Measurements from ENCODE around the gene SLC30A2. TPM values are rescaled to one million over a fixed set of nuclear protein-coding genes. Genes with fewer than 3 reads are reported as not detected.

Gene SLC30A2
- total and polyA plus RNA-seq, 9 of the 15 experiments (the other 6 are each of a cell fraction or from before 2014, with no cell fraction given) = 0.01 to 0.18 (median 0.06) TPM; not detected in 3

- TF ChIP-seq ZFPM2 (CRISPR knock-in tag; IDR thresholded peaks at IDR 0.05) = no peak
- TF ChIP-seq RAD51 (IDR thresholded peaks at IDR 0.05; ENCODE audit: borderline replicate concordance, low read depth) = no peak
- TF ChIP-seq CTCF (IDR thresholded peaks at IDR 0.05 in 2 of 3, conservative IDR thresholded peaks at IDR 0.05 in 1 of 3; ENCODE audit: insufficient read depth in 2 of 3, low read depth in 1 of 3, low read length in 3 of 3) = no peak
- TF ChIP-seq MAFK (IDR thresholded peaks at IDR 0.05; ENCODE audit: low read length) = peak; percentile 27; the same call in 1 of the 2 replicates
- TF ChIP-seq SMC3 (conservative IDR thresholded peaks at IDR 0.05; ENCODE audit: insufficient read depth, low read depth, low read length) = no peak
- no peak for TF ChIP-seq STAT5B (CRISPR knock-in tag; IDR thresholded peaks at IDR 0.05)
- TF ChIP-seq FOXM1 (IDR thresholded peaks at IDR 0.05; ENCODE audit: low read depth) = no peak
- no peak for TF ChIP-seq FOXM1 (CRISPR knock-in tag; IDR thresholded peaks at IDR 0.05; ENCODE audit: low read depth)
- no peak for TF ChIP-seq ZFP91 (CRISPR knock-in tag; IDR thresholded peaks at IDR 0.05)
- no peak for TF ChIP-seq KLF16 (IDR thresholded peaks at IDR 0.05)
Observed at GRCh38 chr1:25994402-25995150, 51.3 kb downstream of the SLC30A2 start (continued).
